Stimulated activated CD8-positive, alpha-beta memory T cell treated with anti-CD3 and anti-CD28 coated beads, Interleukin-12 subunit alpha, Interleukin-12 subunit beta, amount 100 ng/mL, for 4 hours (primary cell): ENCODE results near the gene SERINC5.

Source experiments
- DNase-seq: peaks from one replicate; pipeline ENCODE4 v3.0.0-alpha.2; 2020; ENCODE audit warnings: low read depth

Gene SERINC5

GRCh38 chr5:80254767-80255430 lies 949 bp downstream of the SERINC5 start:
- no peak for DNase-seq

GRCh38 chr5:80251636-80252035 lies 4.2 kb downstream of the SERINC5 start:
- DNase-seq, result no peak

- no peak for DNase-seq
These were observed 5.0 kb downstream of the SERINC5 start for GRCh38 chr5:80250801-80251200.

DNA sequence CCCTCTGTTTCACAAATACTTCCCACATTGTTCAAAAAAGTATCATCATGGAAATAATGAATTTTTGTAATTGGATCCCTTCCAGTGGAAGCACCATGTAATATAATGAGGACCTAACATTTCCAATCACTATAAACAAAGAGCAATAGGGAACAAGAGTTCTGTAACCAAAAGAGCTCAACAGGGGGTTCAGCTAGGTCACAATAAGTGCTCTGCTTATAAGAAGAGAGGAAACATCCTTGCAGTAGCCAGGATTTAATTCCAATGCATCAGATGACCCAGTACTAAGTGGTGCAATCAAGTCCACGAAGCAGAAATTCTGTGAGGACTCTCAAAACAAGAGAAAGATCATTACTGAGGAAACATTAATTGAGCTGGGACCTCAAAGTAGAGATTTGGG lies 5.9 kb downstream of the SERINC5 start:
- DNase-seq, result no peak

DNA sequence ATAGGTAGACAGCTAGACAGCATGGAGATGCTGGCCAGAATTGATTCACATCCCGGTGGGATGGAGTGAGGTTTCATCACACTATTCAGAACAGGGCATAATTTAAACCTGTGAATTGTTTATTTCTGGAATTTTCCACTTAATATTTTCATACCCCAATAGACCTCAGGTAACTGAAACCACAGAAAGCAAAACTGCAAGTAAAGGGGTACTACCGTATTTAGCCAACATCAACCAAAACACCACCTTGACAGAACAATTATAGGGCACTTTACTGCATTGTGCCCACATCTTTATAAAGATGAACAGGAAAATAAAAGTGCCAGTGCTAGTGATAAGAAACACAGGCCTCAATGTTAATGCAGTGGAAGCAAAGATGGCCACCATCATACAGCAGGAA lies 7.5 kb downstream of the SERINC5 start:
- no peak for DNase-seq

- no peak for DNase-seq
These were observed 8.7 kb downstream of the SERINC5 start for GRCh38 chr5:80246995-80247729.

GRCh38 chr5:80246001-80246758 lies 9.7 kb downstream of the SERINC5 start:
- DNase-seq, result no peak

DNA sequence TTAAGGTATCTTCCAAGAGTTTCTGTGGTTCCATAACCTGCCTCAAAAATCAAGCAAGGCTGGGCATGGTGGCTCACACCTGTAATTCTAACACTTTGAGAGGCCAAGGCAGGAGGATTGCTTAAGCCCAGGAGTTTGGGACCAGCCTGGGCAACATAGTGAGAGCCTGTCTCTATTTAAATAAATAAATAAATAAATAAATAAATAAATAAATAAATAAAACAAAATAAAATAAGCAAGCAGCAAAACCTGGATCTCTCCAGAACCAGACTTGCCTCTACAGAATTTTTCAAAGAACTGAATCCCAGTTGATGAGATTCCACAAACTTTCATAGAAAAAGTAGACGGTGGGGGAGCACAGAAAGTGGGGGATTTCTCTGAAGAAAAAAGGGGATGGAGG lies 12.3 kb downstream of the SERINC5 start:
- DNase-seq, result no peak

DNA sequence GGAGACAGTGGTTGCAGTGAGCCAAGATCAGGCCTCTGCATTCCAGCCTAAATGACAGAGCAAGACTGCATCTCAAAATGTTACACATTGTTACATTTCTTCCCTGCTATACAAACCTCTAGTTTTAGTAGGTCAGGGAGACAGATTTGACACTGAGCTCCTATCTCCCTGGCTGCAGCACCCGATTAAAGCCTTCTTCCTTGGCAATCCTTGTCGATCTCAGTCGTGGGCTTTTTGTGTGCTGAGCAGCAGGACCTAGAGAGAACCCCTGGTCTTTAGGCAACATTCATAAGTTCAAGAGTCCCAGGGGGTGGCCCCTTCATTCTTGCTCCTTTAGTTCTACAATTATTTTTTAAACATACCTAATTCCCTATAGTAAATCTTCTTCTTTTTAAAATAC lies 13.0 kb downstream of the SERINC5 start:
- no peak for DNase-seq

GRCh38 chr5:80240368-80240986 lies 15.4 kb downstream of the SERINC5 start:
- DNase-seq, result no peak

DNA sequence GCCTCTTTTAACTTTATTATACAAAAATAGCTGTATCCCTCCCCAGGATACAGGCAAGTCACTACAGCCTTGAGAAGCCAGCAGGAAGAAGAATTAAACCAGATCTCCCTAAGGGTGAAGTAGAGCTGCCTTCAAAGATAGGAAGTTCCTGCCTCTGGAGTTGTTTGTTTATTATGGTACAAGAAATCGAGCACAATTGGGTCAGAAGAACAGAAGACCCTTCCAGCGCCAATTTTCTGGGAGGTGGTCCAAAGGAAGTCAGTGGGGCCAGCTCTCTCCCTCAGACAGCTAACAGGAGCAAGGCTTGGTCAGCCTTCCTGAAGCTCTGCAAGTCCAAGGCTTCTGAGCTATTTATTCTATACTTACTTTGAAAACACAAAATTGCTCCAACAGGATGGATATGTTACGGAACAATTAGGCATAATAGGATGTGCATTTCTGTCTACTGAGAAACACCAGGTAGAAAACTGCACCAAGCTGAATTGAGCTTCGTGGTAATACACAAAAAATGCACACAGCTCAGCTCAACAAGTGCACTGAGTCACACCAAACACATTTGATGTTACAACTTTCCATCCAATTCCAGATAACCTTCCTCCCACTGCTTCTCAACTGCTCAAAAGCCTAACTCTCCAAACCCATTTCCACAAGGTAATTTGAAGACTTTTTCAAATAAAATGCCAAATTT lies 16.0 kb downstream of the SERINC5 start:
- DNase-seq, result no peak

DNA sequence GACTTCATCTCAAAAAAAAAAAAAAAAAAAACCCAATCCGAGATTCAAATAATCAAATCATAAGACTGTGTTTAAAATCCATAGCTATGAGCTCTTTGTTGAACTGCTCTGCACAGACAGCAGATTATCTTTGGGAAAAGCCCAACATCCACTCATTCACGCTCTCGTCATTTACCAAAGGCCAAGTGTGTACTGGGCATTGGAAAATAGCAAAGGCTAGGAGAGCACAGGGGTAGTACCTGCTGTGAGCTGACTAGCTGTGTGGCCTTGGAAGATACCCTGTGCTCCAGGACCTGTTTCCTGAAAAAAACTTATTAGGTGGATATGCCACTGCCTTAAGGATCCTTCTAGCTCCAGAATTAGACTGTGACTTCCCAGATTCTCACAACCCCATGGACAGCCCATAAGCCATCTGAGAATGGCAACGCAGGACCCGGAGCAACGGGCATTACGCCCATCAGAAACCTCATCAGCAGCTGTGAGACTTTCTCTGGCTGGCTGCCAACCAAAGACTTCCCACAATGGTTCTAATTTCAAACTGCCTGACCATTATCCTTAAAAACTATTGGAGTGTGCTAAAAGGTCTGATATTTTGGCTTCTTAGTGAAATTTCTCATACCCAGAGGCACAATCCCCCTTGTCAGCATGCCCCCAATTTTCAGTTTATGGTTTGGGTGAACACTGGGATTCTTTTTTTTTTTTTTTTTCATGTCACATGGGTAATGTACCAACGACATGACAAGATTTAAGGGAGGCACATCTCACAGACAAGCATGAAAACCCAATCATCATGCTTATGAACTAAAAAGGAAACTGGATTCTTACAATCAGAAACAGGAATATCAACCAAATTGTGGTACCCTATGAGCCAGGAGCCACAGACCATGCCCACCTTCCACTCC lies 16.8 kb downstream of the SERINC5 start:
- no peak for DNase-seq

DNA sequence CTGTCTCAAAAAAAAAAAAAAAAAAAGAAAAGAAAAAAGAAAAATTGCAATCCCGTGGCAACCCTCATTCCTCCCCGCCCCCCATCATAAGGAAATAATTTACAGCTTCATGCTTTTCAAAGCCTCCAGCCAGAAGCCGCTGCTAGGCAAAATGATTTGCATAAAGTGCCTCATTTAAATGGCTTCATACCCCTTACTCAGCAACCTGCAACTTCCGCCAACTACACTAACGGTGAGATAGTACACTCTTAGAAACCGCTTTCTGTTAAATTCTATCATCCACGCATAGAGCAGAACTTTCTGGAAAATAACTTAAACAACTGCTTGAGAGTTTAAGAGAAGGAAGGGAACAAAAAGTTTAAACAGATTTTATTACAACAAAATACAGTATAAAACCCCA lies 17.8 kb downstream of the SERINC5 start:
- DNase-seq, result no peak

GRCh38 chr5:80237243-80237642 lies 18.6 kb downstream of the SERINC5 start:
- DNase-seq, result no peak

DNA sequence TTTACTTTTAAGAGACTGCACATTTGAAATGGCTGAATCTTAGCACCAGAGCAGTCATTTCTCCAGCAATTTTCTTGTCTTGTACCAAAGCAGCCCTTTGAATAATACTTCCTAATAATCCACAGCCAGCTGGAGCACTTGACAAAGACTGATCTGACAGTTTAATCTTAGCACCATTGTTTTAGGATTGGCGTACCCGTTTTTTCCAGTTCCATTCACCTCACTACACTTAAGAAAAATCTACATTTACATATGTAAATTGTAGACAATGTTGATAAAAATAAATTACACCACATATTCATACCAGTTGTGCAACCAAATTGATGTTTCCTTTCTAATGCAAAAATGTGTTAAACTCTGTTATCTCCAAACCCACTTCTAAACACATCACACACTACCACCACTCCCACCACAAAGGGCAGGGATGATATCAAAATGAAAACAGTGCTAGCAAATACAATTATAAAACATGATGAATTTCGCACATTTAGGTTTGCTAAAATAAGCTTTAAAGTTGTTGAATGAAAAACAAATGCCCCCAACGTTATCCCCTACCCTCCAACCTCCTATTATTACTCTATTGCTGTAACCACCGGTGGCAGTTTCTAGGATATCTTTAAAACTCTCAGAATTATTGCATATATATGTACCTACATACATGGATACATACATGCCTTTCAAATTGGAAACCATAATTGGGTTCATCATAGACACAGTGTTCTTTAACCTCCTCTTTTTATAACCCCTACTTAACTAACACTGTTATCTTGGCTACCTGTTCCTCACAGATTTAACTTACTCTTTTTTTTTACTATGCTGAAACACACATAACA lies 21.5 kb downstream of the SERINC5 start:
- no peak for DNase-seq

- no peak for DNase-seq
These were observed 24.2 kb downstream of the SERINC5 start for GRCh38 chr5:80231693-80232092.

- no peak for DNase-seq
These were observed 24.6 kb downstream of the SERINC5 start for GRCh38 chr5:80231243-80231642.

DNA sequence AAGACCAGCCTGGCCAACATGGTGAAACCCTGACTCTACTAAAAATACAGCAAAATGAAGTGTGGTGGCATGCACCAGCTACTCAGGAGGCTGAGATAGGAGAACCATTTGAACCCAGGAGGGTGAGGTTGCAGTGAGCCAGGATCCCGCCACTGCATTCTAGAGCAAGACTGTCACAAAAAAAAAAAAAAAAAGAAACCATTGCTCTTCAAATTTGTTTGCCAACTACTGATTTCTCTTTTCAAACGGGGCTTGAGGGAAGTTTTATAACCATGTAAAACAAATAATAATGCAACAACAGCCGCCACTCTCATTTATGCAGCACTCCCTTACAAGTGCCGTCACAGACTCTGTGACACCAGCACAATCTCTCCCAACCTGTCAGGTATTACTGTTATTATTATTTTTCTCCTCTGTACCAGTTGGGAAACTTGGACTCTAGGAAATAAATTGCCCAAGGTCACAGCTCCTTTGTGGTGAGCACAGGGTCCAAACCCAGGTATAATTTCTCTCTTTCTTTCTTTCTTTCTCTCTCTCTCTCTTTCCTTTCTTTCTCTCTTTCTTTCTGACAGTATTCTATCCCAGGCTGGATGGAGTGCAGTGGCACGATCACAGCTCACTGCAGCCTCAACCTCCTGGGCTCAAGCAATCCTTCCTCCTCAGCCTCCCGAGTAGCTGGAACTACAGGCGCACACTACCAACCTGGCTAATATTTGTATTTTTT lies 25.4 kb downstream of the SERINC5 start:
- no peak for DNase-seq

GRCh38 chr5:80229902-80230255 lies 26.0 kb downstream of the SERINC5 start:
- no peak for DNase-seq
